NB4 (cell line): Measurements from ENCODE around the gene MED22.

Experiments used
- CTCF ChIP-seq: IDR thresholded peaks from one replicate; pipeline ENCODE4 v1.5.1; 2012; ENCODE audit warnings: low read depth, low read length
- MAX ChIP-seq: IDR thresholded peaks from 2 replicates; pipeline ENCODE4 v1.6.1; 2011; ENCODE audit warnings: low read depth, low read length
- MYC ChIP-seq: IDR thresholded peaks from 2 replicates; pipeline ENCODE4 v1.6.1; 2011; ENCODE audit warnings: low read depth, low read length
- POLR2A ChIP-seq: IDR thresholded peaks from 2 replicates; pipeline ENCODE4 v1.6.1; 2011; ENCODE audit warnings: mild to moderate bottlenecking; ENCODE audit not compliant: insufficient read length; ENCODE audit errors: extremely low read depth

- no peak for TF ChIP-seq CTCF
- no peak for TF ChIP-seq MAX
- TF ChIP-seq POLR2A: no peak
- TF ChIP-seq MYC: no peak
Observed at GRCh38 chr9:133369422-133369821, 21.5 kb upstream of the MED22 start.
